ENCODE data around the gene SUFU.

Gene SUFU

GRCh38 chr10:102549549-102549948, 45.8 kb downstream of the SUFU start:
- H3K4me3 ChIP-seq (ENCODE audit: low read depth, low read length): no peak overlapping the region
- DNase-seq (ENCODE audit: low read depth): no peak
- TF ChIP-seq CTCF (IDR thresholded peaks at IDR 0.05; ENCODE audit: low read depth, low read length, missing control alignments): no peak

DNA sequence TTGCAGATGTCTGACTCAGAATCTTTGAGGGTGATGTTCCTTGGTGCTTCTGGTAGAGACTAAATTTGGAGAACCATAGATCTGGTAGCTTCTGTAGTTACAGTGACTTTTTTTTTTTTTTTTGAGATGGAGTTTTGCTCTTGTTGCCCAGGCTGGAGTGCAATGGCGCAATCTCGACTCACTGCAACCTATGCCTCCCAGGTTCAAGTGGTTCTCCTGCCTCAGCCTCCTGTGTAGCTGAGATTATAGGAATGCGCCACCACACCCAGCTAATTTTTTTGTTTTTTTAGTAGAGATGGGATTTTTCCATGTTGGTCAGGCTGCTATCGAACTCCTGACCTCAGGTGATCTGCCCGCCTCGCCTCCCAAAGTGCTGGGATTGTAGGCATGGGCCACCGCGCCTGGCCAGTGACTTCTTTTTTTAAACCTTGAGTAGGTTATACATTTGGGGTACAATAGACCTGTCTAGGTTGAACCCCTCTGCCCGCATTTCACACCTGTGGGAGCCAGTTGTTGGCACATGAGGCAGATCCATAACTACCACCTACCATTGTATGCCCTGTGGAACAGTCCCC, 47.0 kb downstream of the SUFU start:
- no peak for DNase-seq (ENCODE audit: low read depth)
- TF ChIP-seq CTCF (IDR thresholded peaks at IDR 0.05; ENCODE audit: low read depth, low read length, missing control alignments): no peak
- no peak overlapping the region for H3K4me3 ChIP-seq (ENCODE audit: low read depth, low read length)

- H3K4me3 ChIP-seq (ENCODE audit: low read depth, low read length): no peak overlapping the region
- no peak for DNase-seq (ENCODE audit: low read depth)
- TF ChIP-seq CTCF (IDR thresholded peaks at IDR 0.05; ENCODE audit: low read depth, low read length, missing control alignments): no peak
These were observed 48.8 kb downstream of the SUFU start for GRCh38 chr10:102552533-102552932.

- TF ChIP-seq CTCF (IDR thresholded peaks at IDR 0.05; ENCODE audit: low read depth, low read length, missing control alignments): no peak
- DNase-seq (ENCODE audit: low read depth): no peak
- no peak overlapping the region for H3K4me3 ChIP-seq (ENCODE audit: low read depth, low read length)
These were observed 50.0 kb downstream of the SUFU start for GRCh38 chr10:102553771-102554170.

GRCh38 chr10:102554531-102554930, 50.8 kb downstream of the SUFU start:
- no peak for TF ChIP-seq CTCF (IDR thresholded peaks at IDR 0.05; ENCODE audit: low read depth, low read length, missing control alignments)
- no peak overlapping the region for H3K4me3 ChIP-seq (ENCODE audit: low read depth, low read length)
- DNase-seq (ENCODE audit: low read depth): no peak

DNA sequence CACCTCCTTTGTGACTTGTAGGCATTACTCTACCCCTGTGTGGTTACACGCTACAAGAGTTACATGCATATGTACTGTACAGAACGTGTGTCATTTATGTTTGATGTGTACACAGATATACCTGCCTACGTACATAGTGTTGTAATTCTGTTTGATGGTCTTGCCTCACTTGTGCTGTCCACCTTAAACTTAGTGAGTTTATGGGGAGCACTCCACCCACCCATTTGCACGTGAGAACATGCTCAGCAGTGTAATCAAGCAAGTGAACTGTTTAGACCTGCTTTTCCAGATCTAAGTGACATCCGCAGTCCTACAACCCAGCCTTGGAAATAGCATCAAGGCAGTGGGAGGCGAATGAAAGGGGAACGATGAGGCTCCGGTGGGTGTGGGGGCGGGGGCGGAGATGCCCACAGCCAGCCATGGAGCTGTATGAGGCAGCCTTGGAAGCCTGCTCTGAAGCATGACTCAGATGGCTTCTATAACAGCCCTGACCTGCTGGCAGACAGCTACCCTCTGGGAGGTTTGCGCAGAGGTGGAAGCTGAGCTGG, 52.1 kb downstream of the SUFU start:
- no peak overlapping the region for H3K4me3 ChIP-seq (ENCODE audit: low read depth, low read length)
- TF ChIP-seq CTCF (IDR thresholded peaks at IDR 0.05; ENCODE audit: low read depth, low read length, missing control alignments): no peak
- DNase-seq (ENCODE audit: low read depth): no peak

- TF ChIP-seq CTCF (IDR thresholded peaks at IDR 0.05; ENCODE audit: low read depth, low read length, missing control alignments): no peak
- DNase-seq (ENCODE audit: low read depth): no peak
- H3K4me3 ChIP-seq (ENCODE audit: low read depth, low read length): no peak overlapping the region
These were observed 53.8 kb downstream of the SUFU start for GRCh38 chr10:102557569-102557968.

Measured in GM12864 (cell line).